Psoas muscle (tissue), 8 donors: Measurements from ENCODE around the gene RAB11FIP4. TPM values are rescaled to one million over a fixed set of nuclear protein-coding genes. Genes with fewer than 3 reads are reported as not detected.

Experiments used
- ATAC-seq, 4 donors: fragments of 200-7000 bp; cut with Tn5 transposase; one replicate each; pipeline ENCODE4 v1.9.1; 2020; ENCODE audit warnings: moderate library complexity in 3 of 4, mild to moderate bottlenecking in 2 of 4
- DNase-seq, 2 donors: peaks; one replicate each; pipeline ENCODE4 v3.0.0-alpha.2; 2020
- H3K27ac ChIP-seq: fragments of 200-600 bp; one replicate; pipeline ENCODE4 v1.8.0; 2022
- H3K27me3 ChIP-seq, 3 donors: fragments of 200-600 bp in 1 of 3; one replicate each; pipeline versions ENCODE4 v1.6.1 to v1.8.0; 2013 to 2022; ENCODE audit warnings: low read length in 2 of 3, mild to moderate bottlenecking in 2 of 3, moderate library complexity in 1 of 3; ENCODE audit not compliant: insufficient read depth in 3 of 3
- H3K36me3 ChIP-seq, 2 donors: fragments of 200-600 bp in 1 of 2; one replicate each; pipeline versions ENCODE4 v1.6.1 to v1.8.0; 2013 to 2022; ENCODE audit warnings: low read depth in 1 of 2, mild to moderate bottlenecking in 1 of 2, moderate library complexity in 1 of 2; ENCODE audit not compliant: insufficient read depth in 1 of 2
- H3K4me1 ChIP-seq: fragments of 200-600 bp; one replicate; pipeline ENCODE4 v1.8.0; 2022
- H3K4me3 ChIP-seq: fragments of 200-600 bp; one replicate; pipeline ENCODE4 v1.8.0; 2022; ENCODE audit warnings: mild to moderate bottlenecking
- H3K9me3 ChIP-seq: fragments of 200-600 bp; one replicate; pipeline ENCODE4 v1.8.0; 2022
- WGBS, 3 donors: extraction: QIAGEN DNeasy Blood & Tissue Kit; methylation state at CpG; one replicate each; pipeline versions ENCODE4 v1.1.6 to v1.1.7; 2013; 5-methylcytosine and 5-hydroxymethylcytosine counted together
- intact Hi-C, 2 donors: fragments of 100-400 bp; cut with DNase I; formaldehyde crosslinking; loops; one replicate each; pipeline versions ENCODE4 v1.11.0 to v1.14.2; 2022
- polyA plus RNA-seq, 3 donors: library from polyadenylated mRNA; stranded (reverse); fragments of 200-250 nt; gene quantifications; one replicate each; pipeline ENCODE4 v1.2.3, GENCODE V29; 2013
- total RNA-seq, 4 donors: library from RNA; stranded (reverse); fragmentation: NEBNext Ultra II Directional in 2 of 4; extraction: Animal tissue kit (Norgen Biotek cat#: 25700) in 2 of 4; gene quantifications; one replicate each; pipeline versions ENCODE4 v1.2.1 to v1.2.4, GENCODE V29; 2021 to 2023
- TF ChIP-seq, protein P1 (sequence below): fragments of 200-600 bp; IDR thresholded peaks from one replicate; pipeline ENCODE4 v1.8.0; 2022; ENCODE audit warnings: antibody characterized with exemption
- donor health status: healthy with polysubstance abuse.
- donor health status: DM: no; HTN: no; CAD: no; lungs with moderate emphysema.
- donor health status: Bipolar disorder and iron deficiency.
- donor health status: healthy.
- donor health status: DM: yes; HTN: yes; CAD: no.
- donor health status: DM: no; HTN: no; CAD: no.
- donor health status: DM: no; HTN: no; CAD: no.
- donor health status: DM: yes; HTN: yes; CAD: no.

RAB11FIP4 gene
- total and polyA plus RNA-seq, 7 donors, result 0.04 to 1.8 (median 0.41) TPM

DNA sequence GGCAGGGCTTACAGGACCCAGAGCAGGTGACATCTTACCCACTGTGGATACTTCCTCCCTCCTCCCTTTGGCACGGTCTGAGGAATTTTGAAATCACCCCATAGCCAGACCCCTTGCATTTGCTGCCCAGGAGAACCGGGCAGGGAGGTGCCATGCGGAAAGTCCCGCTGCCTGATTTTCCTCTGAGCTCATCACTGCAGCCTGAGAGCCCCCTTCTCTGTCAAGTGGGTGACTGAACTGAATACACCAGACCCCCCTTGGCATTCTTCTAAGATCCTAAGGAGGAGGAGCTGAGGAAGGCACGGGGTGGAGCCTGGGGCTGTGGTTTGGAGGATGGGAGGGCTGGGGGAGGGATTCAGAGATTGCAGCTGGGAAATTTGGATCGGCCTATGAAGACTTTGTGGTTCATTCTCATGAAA is 173.4 kb downstream of the RAB11FIP4 start:
- Histone ChIP-seq H3K9me3 (no peaks in the 10 kb centered on the region), H3K36me3 (no peaks in the 10 kb centered on the region), H3K4me1 (no peaks in the 10 kb centered on the region), H3K4me3 (no peak overlapping the region), H3K27ac (no peak overlapping the region), H3K27me3 (peaks cover 0 to under 1% (median 0%) of the 10 kb centered on the region in 3 donors)
- TF ChIP-seq, protein P1, sequence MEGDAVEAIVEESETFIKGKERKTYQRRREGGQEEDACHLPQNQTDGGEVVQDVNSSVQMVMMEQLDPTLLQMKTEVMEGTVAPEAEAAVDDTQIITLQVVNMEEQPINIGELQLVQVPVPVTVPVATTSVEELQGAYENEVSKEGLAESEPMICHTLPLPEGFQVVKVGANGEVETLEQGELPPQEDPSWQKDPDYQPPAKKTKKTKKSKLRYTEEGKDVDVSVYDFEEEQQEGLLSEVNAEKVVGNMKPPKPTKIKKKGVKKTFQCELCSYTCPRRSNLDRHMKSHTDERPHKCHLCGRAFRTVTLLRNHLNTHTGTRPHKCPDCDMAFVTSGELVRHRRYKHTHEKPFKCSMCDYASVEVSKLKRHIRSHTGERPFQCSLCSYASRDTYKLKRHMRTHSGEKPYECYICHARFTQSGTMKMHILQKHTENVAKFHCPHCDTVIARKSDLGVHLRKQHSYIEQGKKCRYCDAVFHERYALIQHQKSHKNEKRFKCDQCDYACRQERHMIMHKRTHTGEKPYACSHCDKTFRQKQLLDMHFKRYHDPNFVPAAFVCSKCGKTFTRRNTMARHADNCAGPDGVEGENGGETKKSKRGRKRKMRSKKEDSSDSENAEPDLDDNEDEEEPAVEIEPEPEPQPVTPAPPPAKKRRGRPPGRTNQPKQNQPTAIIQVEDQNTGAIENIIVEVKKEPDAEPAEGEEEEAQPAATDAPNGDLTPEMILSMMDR, result no peak
- DNase-seq (no peak), ATAC-seq (peak in 2 of 4 donors; percentile 19 to 24)
- intact Hi-C loops, result no loop called here
- WGBS, 3 donors, result 52 to 60% (median 53%) methylated on average over 6 of the region's 6 CpGs

DNA sequence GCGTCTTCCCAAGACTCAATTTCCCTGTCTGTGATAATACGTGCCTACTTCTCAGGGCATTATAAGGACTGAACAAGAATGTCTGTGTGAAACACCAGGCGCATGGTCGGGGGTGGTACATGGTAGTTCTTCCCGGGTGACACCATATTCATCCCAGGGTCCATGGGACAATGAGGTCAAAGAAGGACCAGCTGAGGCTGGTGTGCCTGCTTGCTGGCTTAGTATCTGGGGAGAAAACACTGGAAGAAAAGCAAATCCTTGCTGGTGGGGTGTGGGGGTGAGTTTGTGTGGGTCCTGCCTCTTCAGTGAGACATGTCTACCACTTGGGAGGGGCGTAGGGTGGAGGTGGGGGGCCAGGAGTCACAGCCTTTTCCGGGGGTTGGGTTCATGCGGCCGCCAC is 174.2 kb downstream of the RAB11FIP4 start:
- DNase-seq (no peak), ATAC-seq (no peak)
- no peaks in the 10 kb centered on the region for H3K27me3 ChIP-seq
- H3K36me3 ChIP-seq, result no peaks in the 10 kb centered on the region
- WGBS, 3 donors, result 87 to 93% (median 92%) methylated on average over 9 of the region's 9 CpGs
- no peak overlapping the region for H3K27ac ChIP-seq
- TF ChIP-seq, protein P1, result no peak
- H3K4me1 ChIP-seq, result peaks cover 5% of the 10 kb centered on the region
- intact Hi-C loops, result no loop called here
- H3K9me3 ChIP-seq, result no peaks in the 10 kb centered on the region
- no peak overlapping the region for H3K4me3 ChIP-seq

DNA sequence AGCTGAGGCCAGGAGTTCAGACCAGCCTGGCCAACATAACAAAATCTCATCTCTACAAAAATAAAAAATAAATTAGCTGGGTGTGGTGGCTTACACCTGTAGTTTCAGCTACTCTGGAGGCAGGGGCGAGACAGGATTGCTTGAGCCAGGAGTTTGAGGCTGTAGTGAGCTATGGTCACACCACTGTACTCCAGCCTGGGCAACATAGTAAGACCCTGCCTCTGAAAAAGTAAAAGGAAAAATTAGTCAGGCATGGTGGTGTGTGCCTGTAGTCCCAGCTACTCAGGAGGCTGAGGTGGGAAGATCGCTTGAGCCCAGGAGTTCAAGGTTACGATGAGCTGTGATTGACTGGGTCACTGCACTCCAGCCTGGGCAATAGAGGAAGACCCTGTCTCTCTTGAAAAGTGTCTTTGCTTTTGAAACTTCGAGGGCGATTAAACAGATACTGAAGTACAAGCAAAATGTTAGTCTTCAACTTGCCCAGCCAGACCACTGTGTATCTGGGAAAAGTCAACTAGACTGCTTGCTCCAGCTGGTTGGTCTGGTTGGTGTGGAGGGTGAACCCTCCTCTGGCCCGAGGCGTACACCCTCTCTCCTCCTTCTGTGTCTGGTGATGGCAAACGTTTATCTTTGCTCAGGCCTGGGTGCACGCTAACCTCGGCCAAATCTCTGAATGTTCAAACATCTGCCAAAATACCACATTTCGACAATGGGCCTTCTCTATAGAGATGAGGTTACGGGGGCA is 174.9 kb downstream of the RAB11FIP4 start:
- WGBS, 3 donors, result 82 to 84% (median 83%) methylated on average over 12 of the region's 12 CpGs
- intact Hi-C loops, result no loop called here
- ATAC-seq (no peak), DNase-seq (no peak)
- Histone ChIP-seq H3K4me3 (no peak overlapping the region), H3K27me3 (no peaks in the 10 kb centered on the region), H3K9me3 (no peaks in the 10 kb centered on the region), H3K36me3 (no peaks in the 10 kb centered on the region), H3K4me1 (peaks cover 13% of the 10 kb centered on the region), H3K27ac (no peak overlapping the region)
- TF ChIP-seq, protein P1, result no peak

DNA sequence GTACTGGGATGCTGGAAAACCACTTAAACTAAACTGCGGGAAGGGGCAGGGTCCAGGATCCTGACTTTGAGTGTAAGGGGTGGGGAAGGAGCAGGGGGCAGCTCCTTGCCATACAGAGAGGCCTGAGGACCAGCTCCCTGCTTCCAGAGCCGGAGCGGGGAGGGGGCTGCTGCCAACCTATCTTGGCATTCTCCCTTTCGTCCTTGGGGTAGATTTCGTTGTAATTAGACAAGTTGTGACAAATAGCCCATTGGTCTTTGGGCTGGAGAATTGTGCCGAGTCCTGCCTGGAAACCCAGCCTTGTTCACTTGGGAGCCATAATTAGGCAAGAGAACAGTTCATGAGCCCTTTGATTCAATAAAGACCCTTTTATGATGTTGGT is 175.5 kb downstream of the RAB11FIP4 start:
- no peak for ATAC-seq
- WGBS, 3 donors, result 90 to 97% (median 92%) methylated on average over 6 of the region's 6 CpGs
- Histone ChIP-seq H3K4me1 (peaks cover 18% of the 10 kb centered on the region), H3K27ac (no peak overlapping the region), H3K4me3 (no peak overlapping the region), H3K27me3 (no peaks in the 10 kb centered on the region), H3K36me3 (no peaks in the 10 kb centered on the region), H3K9me3 (no peaks in the 10 kb centered on the region)
- no peak for DNase-seq
- TF ChIP-seq, protein P1, result no peak
- intact Hi-C loops, result no loop called here

DNA sequence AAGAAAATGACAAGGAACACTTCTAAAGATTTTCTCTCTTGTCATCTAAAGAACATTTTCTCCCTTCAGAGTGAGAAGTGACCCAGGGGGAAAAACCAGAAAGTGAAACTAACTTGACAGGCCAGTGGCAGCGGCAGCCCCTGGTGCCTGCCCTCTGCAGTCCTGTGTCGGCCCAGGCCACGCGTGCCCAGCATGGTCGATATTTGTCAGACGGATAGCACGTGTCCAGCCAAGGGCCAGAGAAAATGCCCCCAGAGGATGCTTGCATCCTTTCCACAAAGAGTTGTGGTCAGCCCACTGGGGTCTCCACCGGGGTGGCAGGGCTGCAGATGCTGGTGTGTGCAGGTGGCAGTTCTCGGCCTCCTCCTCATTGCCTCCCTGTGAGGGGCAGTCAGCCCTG is 176.6 kb downstream of the RAB11FIP4 start:
- H3K4me1 ChIP-seq, result peaks cover 22% of the 10 kb centered on the region
- H3K36me3 ChIP-seq, result no peaks in the 10 kb centered on the region
- TF ChIP-seq, protein P1, result no peak
- no peak overlapping the region for H3K27ac ChIP-seq
- intact Hi-C loops, result no loop called here
- ATAC-seq (no peak), DNase-seq (peak in 1 of 2 donors; percentile 60)
- H3K4me3 ChIP-seq, result no peak overlapping the region
- 71 to 92% (median 76%) methylated on average over 9 of the region's 9 CpGs for WGBS, 3 donors
- no peaks in the 10 kb centered on the region for H3K9me3 ChIP-seq
- no peaks in the 10 kb centered on the region for H3K27me3 ChIP-seq
